Gastrocnemius medialis (tissue), 4 donors: ENCODE results near the gene CTIF. TPM values are rescaled to one million over a fixed set of nuclear protein-coding genes. Genes with fewer than 3 reads are reported as not detected.

Experiments used
- ATAC-seq, 2 donors: fragments of 150-250 bp; one replicate each; pipeline ENCODE4 v1.9.1; 2016
- DNase-seq, 2 donors: peaks; one replicate each; pipeline ENCODE4 v3.0.0-alpha.2; 2019
- H3K27ac ChIP-seq, 4 donors: fragments of 200-600 bp; sonication (generic); 1 replicate in 1 of 4; 2 replicates in 3 of 4; pipeline ENCODE4 v1.5.1; 2016 to 2018; ENCODE audit warnings: mild to moderate bottlenecking in 2 of 4, moderate library complexity in 1 of 4
- H3K27me3 ChIP-seq, 3 donors: fragments of 200-600 bp; sonication (generic) in 2 of 3; 1 replicate in 1 of 3; 2 replicates in 2 of 3; pipeline versions ENCODE4 v1.5.1 to v1.6.0; 2016 to 2019; ENCODE audit warnings: mild to moderate bottlenecking in 1 of 3, moderate library complexity in 1 of 3
- H3K36me3 ChIP-seq, 2 donors: fragments of 200-600 bp; sonication (generic) in 1 of 2; one replicate each; pipeline ENCODE4 v1.5.1; 2017 to 2018
- H3K4me1 ChIP-seq, 2 donors: fragments of 200-600 bp; sonication (generic) in 1 of 2; one replicate each; pipeline ENCODE4 v1.5.1; 2016 to 2017; ENCODE audit warnings: mild to moderate bottlenecking in 2 of 2
- H3K4me3 ChIP-seq, 4 donors: fragments of 200-600 bp; sonication (generic) in 3 of 4; 1 replicate in 1 of 4; 2 replicates in 3 of 4; pipeline ENCODE4 v1.5.1; 2016 to 2019; ENCODE audit warnings: mild to moderate bottlenecking in 2 of 4
- H3K9me3 ChIP-seq, 3 donors: fragments of 200-600 bp; sonication (generic) in 2 of 3; 1 replicate in 1 of 3; 2 replicates in 2 of 3; pipeline ENCODE4 v1.5.1; 2016 to 2019
- POLR2A ChIP-seq, 2 donors: fragments of 450-650 bp; IDR thresholded peaks; one replicate each; pipeline ENCODE4 v1.6.1; 2017; ENCODE audit warnings: antibody characterized with exemption in 2 of 2, mild to moderate bottlenecking in 2 of 2, moderate library complexity in 2 of 2
- in situ Hi-C, 4 donors: fragments of 200-750 bp; cut with MboI; loops; one replicate each; pipeline versions ENCODE4 v1.15.0 to v1.8.0; 2017; ENCODE audit warnings: low sequenced_read_pairs in 4 of 4
- intact Hi-C: fragments of 100-400 bp; cut with DNase I; formaldehyde crosslinking; loops from one replicate; pipeline ENCODE4 v1.15.1; 2023; ENCODE audit warnings: low total_unique reads
- total RNA-seq, 4 donors: library from RNA; depleted of rRNA; stranded (reverse); fragments of >200 nt; gene quantifications; one replicate each; pipeline versions ENCODE4 v1.1.0 to v1.2.3, GENCODE V29; 2016
- TF ChIP-seq, protein P1 (sequence below), 5 experiments: fragments of 450-650 bp in 3 of 5; fragments of 200-600 bp in 2 of 5; sonication (generic) in 2 of 5; IDR thresholded peaks in 4 of 5; conservative IDR thresholded peaks in 1 of 5; 1 replicate in 4 of 5; 2 replicates in 1 of 5; pipeline ENCODE4 v1.5.1; 2016 to 2019; ENCODE audit warnings: antibody characterized with exemption in 5 of 5, mild to moderate bottlenecking in 3 of 5, moderate library complexity in 3 of 5

Gene CTIF
- total RNA-seq, 4 donors from 2014 or later = 20.2 to 35.4 (median 23.1) TPM

DNA sequence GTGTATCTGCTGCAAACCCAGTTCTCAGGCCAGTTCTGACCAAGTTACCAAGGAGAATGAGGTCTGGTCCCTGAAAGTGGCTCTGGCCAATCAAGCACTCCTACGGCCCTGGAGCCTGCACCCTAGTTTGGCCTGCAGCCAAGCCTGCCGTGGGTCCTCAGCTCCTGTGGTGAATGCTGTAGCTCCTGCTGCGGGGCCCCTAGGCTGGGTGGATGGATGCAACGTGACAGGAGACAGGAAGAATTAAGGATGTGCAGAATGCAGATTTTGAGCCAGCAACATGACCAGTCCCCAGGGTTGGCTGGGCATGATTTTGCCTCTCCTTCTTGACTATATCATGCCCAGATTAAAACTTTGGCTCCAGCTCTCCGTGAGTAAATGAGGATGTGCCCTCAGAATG lies 314.8 kb downstream of the CTIF start:
- no peak overlapping the region for H3K4me3 ChIP-seq
- intact Hi-C loops = no loop called here

DNA sequence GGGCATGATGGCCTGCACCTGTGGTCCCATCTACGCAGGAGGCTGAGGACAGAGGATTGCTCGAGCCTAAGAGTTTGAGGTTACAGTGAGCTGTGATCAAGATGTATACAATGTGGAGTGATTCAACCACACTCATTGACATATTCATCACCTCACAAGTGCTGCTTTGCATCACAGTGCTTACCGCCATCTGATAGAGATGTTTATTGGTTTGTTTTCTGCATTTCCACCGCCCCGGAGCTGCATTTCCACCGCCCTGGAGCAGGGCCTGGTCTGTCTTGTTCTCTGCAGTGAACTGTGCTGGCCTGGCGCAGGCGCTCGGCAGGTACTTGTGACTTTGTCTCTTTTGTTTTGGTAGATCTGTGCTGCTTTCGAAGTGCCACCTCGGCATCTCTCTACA lies 315.9 kb downstream of the CTIF start:
- TF ChIP-seq POLR2A (IDR thresholded peaks at IDR 0.05) = no peak
- TF ChIP-seq, protein P1, sequence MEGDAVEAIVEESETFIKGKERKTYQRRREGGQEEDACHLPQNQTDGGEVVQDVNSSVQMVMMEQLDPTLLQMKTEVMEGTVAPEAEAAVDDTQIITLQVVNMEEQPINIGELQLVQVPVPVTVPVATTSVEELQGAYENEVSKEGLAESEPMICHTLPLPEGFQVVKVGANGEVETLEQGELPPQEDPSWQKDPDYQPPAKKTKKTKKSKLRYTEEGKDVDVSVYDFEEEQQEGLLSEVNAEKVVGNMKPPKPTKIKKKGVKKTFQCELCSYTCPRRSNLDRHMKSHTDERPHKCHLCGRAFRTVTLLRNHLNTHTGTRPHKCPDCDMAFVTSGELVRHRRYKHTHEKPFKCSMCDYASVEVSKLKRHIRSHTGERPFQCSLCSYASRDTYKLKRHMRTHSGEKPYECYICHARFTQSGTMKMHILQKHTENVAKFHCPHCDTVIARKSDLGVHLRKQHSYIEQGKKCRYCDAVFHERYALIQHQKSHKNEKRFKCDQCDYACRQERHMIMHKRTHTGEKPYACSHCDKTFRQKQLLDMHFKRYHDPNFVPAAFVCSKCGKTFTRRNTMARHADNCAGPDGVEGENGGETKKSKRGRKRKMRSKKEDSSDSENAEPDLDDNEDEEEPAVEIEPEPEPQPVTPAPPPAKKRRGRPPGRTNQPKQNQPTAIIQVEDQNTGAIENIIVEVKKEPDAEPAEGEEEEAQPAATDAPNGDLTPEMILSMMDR (IDR thresholded peaks at IDR 0.05 in 4 of 5, conservative IDR thresholded peaks at IDR 0.05 in 1 of 5) = no peak
- peaks cover 6 to 15% of the 10 kb centered on the region in 2 donors for H3K4me1 ChIP-seq
- ATAC-seq = no peak
- DNase-seq = no peak
- no peaks in the 10 kb centered on the region for H3K36me3 ChIP-seq
- in situ Hi-C loops (no loop called here), intact Hi-C loops (no loop called here)
- no peaks in the 10 kb centered on the region for H3K27me3 ChIP-seq
- H3K4me3 ChIP-seq = no peak overlapping the region
- no peak overlapping the region for H3K27ac ChIP-seq
- no peaks in the 10 kb centered on the region for H3K9me3 ChIP-seq

More for the DNA sequence above, 314.8 kb downstream of the CTIF start:
- Histone ChIP-seq H3K27me3 (no peaks in the 10 kb centered on the region), H3K4me1 (peaks cover 6 to 15% of the 10 kb centered on the region in 2 donors), H3K36me3 (no peaks in the 10 kb centered on the region), H3K9me3 (no peaks in the 10 kb centered on the region), H3K27ac (no peak overlapping the region)
- TF ChIP-seq, protein P1 (IDR thresholded peaks at IDR 0.05 in 4 of 5, conservative IDR thresholded peaks at IDR 0.05 in 1 of 5) = no peak
- no peak for TF ChIP-seq POLR2A (IDR thresholded peaks at IDR 0.05)
- DNase-seq = no peak
- in situ Hi-C loops = no loop called here
- no peak for ATAC-seq

DNA sequence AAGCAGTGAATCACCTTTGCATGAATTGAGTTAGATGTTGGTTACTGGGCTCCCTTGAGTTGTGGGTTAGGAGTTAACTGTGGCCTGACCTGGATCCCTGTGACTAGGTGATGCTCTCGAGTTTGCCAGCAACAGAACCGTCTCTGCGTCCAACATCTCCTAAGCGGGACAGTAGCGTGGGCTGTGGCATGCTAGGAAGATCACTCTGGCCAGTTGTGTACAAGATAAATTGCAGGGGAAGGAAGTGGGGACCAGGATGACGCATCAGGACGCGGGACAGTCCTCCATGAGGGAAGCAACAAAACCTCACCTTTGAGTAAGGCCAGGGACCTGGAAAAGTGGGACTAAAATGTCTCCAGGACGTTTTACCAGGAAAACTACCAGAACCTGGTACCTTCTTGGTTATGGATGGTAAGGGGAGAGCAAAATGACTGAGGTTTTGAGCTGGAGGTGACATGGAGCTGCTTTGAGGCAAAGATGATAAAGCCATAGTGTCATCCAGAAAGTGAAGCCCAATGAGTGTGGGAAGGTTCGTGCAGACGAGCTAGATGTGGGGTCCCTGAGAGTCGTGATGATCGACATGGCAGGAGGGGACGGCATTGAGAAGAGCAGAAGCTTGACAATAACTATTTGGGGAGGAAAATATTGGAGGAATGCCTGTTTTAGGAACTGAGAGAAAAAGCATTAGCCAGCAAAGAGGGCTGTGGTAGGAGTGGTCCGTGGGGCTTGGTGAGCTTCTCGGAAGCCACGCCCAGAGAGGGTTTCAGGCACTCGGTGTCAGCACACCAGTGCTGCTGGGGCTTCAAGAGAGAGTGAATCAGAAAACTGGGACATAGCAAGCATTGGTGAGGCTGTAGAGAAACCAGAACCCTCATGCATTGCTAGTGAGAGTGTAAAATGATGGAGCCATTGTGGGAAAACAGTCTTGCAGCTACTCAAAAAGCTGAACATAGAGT lies 316.9 kb downstream of the CTIF start:
- Histone ChIP-seq H3K4me3 (no peak overlapping the region), H3K36me3 (no peaks in the 10 kb centered on the region), H3K9me3 (no peaks in the 10 kb centered on the region), H3K27ac (no peak overlapping the region), H3K4me1 (peaks cover 6 to 9% of the 10 kb centered on the region in 2 donors), H3K27me3 (no peaks in the 10 kb centered on the region)
- DNase-seq = no peak
- ATAC-seq = no peak
- intact Hi-C loops = no loop called here
- TF ChIP-seq, protein P1 (IDR thresholded peaks at IDR 0.05 in 4 of 5, conservative IDR thresholded peaks at IDR 0.05 in 1 of 5) = no peak
- no peak for TF ChIP-seq POLR2A (IDR thresholded peaks at IDR 0.05)
- in situ Hi-C loops = no loop called here

DNA sequence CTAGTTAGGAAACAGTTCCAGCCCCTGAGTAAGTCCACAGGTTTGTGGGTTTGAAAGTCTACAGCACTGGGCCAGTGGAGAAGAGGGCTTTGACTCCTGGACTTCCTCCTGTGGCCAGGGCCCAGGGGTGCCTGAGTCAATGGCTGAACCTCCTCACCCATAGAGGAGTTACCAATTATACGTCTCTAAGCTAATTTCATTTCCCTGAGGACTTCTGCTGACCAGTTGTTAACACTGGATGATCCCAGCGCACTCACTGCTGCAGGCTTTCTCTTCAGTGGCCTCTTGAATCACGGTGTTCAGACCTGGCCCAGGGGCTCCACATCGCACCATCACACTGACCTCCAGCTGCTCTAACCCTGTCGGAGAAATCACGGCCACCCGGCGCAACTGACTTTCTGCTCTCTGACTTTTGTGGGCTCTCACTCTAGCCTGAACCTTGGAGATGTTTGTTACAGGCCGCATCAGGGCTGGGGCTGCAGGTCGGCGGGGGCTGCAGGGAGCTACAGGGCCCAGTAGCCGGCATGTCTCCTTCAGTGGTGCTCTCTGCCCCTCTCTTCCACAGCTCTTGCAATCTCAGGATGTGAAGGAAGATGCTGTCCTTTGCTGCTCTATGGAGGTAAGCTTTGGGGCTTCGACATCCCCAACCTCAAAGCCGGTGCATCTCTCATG lies 318.3 kb downstream of the CTIF start:
- no peaks in the 10 kb centered on the region for H3K9me3 ChIP-seq
- no peaks in the 10 kb centered on the region for H3K36me3 ChIP-seq
- in situ Hi-C loops = no loop called here
- DNase-seq (no peak), ATAC-seq (no peak)
- intact Hi-C loops = no loop called here
- TF ChIP-seq, protein P1 (IDR thresholded peaks at IDR 0.05 in 4 of 5, conservative IDR thresholded peaks at IDR 0.05 in 1 of 5) = no peak
- TF ChIP-seq POLR2A (IDR thresholded peaks at IDR 0.05) = no peak
- no peaks in the 10 kb centered on the region for H3K27me3 ChIP-seq
- no peak overlapping the region for H3K27ac ChIP-seq
- no peak overlapping the region for H3K4me3 ChIP-seq
- H3K4me1 ChIP-seq = no peaks in the 10 kb centered on the region
